ENCODE data around the gene CDC34. TPM values are rescaled to one million over a fixed set of nuclear protein-coding genes. Genes with fewer than 3 reads are reported as not detected.
A peak's percentile ranks its signal among the peaks of the same experiment; 100 is the strongest.

The CDC34 gene
- total RNA-seq, 1 experiment from 2014 or later = 129 TPM

DNA sequence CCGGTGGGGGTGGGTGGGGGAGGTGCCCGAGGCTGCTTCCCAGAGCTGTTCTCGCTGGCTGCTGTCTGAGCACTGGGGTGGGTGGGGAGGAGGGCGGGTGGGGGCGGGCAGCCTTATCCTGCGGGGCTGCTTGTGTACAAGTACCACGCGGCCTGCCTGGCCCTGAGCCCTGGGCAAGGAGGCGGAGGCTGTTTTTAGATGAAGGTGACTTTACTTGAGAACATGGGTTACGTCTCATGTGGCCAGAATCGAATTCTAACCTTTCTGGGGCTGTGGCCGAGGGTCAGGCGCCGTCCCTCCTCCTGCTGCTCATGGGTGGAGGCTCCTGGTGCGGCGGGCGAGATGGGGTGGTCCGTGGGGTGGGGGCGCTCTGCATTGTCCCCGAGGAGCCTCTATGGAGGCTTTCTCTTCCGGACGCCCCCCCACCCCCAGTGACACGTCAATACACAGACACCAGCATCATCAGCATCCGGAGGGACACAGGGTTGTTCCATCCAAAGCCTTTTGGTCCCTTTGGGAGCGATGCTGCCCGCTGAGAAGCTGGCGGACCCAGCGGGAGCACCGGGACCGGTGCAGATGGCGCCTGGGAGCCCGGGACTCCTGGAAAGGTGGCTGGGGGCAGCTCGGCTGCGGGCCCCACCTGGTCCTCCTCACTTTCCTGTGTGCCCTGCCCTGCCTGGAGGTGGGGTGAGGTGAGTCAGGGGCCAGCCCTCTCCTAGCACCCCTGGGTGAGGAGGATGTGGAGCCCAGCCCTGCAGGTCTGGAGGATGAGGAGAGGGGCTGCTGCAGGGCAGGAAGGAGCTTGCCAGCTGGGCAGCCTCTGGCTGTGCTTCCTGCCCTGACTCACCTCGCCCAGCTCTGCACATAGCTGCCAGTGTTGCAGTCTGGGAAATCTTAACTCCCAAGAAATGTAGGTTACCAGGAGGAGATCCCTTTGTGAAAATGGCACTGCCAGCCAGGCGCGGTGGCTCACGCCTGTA is 44.3 kb downstream of the CDC34 start (continued):
- TF ChIP-seq, protein P1, sequence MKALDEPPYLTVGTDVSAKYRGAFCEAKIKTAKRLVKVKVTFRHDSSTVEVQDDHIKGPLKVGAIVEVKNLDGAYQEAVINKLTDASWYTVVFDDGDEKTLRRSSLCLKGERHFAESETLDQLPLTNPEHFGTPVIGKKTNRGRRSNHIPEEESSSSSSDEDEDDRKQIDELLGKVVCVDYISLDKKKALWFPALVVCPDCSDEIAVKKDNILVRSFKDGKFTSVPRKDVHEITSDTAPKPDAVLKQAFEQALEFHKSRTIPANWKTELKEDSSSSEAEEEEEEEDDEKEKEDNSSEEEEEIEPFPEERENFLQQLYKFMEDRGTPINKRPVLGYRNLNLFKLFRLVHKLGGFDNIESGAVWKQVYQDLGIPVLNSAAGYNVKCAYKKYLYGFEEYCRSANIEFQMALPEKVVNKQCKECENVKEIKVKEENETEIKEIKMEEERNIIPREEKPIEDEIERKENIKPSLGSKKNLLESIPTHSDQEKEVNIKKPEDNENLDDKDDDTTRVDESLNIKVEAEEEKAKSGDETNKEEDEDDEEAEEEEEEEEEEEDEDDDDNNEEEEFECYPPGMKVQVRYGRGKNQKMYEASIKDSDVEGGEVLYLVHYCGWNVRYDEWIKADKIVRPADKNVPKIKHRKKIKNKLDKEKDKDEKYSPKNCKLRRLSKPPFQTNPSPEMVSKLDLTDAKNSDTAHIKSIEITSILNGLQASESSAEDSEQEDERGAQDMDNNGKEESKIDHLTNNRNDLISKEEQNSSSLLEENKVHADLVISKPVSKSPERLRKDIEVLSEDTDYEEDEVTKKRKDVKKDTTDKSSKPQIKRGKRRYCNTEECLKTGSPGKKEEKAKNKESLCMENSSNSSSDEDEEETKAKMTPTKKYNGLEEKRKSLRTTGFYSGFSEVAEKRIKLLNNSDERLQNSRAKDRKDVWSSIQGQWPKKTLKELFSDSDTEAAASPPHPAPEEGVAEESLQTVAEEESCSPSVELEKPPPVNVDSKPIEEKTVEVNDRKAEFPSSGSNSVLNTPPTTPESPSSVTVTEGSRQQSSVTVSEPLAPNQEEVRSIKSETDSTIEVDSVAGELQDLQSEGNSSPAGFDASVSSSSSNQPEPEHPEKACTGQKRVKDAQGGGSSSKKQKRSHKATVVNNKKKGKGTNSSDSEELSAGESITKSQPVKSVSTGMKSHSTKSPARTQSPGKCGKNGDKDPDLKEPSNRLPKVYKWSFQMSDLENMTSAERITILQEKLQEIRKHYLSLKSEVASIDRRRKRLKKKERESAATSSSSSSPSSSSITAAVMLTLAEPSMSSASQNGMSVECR (CRISPR knock-in tag; IDR thresholded peaks at IDR 0.05; ENCODE audit: borderline replicate concordance) = no peak
- TF ChIP-seq, protein P2, sequence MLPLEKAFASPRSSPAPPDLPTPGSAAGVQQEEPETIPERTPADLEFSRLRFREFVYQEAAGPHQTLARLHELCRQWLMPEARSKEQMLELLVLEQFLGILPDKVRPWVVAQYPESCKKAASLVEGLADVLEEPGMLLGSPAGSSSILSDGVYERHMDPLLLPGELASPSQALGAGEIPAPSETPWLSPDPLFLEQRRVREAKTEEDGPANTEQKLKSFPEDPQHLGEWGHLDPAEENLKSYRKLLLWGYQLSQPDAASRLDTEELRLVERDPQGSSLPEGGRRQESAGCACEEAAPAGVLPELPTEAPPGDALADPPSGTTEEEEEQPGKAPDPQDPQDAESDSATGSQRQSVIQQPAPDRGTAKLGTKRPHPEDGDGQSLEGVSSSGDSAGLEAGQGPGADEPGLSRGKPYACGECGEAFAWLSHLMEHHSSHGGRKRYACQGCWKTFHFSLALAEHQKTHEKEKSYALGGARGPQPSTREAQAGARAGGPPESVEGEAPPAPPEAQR (CRISPR knock-in tag; IDR thresholded peaks at IDR 0.05) = no peak
- TF ChIP-seq, protein P3, sequence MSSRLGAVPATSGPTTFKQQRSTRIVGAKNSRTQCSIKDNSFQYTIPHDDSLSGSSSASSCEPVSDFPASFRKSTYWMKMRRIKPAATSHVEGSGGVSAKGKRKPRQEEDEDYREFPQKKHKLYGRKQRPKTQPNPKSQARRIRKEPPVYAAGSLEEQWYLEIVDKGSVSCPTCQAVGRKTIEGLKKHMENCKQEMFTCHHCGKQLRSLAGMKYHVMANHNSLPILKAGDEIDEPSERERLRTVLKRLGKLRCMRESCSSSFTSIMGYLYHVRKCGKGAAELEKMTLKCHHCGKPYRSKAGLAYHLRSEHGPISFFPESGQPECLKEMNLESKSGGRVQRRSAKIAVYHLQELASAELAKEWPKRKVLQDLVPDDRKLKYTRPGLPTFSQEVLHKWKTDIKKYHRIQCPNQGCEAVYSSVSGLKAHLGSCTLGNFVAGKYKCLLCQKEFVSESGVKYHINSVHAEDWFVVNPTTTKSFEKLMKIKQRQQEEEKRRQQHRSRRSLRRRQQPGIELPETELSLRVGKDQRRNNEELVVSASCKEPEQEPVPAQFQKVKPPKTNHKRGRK (CRISPR knock-in tag; IDR thresholded peaks at IDR 0.05; ENCODE audit: borderline replicate concordance) = no peak
- TF ChIP-seq JAZF1 (CRISPR knock-in tag; IDR thresholded peaks at IDR 0.05) = no peak
- TF ChIP-seq MYBL2 (CRISPR knock-in tag; IDR thresholded peaks at IDR 0.05) = no peak
- TF ChIP-seq, protein P4, sequence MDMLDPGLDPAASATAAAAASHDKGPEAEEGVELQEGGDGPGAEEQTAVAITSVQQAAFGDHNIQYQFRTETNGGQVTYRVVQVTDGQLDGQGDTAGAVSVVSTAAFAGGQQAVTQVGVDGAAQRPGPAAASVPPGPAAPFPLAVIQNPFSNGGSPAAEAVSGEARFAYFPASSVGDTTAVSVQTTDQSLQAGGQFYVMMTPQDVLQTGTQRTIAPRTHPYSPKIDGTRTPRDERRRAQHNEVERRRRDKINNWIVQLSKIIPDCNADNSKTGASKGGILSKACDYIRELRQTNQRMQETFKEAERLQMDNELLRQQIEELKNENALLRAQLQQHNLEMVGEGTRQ (CRISPR knock-in tag; IDR thresholded peaks at IDR 0.05) = no peak

DNA sequence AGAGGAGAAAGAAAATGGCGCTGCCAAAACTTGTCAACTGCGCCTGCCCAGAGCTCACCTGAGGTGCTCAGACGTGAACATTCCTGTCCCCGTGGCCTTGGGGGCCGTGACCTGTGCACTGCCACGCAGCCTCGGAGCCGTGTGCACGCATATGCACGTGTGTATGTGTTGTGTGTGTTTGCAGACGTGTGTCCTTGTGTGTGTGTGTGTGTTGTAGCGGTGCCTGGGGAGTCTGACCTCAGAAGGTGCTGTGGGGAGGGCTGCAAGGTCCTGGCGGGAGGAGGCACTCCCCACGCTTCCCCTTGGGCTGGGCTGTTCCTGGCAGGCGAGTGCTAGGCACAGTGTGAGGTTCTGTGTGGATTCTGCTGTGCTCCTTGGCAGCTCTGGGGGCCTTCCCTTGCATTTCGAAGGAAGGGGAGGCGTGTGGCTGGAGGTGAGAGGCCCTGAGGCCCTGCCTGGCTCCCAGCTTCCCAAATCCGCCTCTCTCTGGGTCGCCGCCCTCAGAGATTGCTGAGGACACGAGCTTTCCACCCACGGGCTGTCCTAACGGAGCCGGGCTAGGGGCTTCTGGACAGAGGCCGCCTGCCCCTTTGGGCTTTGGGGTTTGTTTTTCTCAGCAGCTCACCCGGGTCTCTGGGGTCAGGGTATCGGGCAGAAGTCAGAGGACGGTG is 45.3 kb downstream of the CDC34 start:
- no peak for DNase-seq (ENCODE audit: low spot score)
- ATAC-seq = no peak
- ChIA-PET CTCF (interaction anchor here (0.5 to 3.0 kb wide), 6 partner anchors 8 to 70 kb away, joined by 3 to 32 read pairs (median 4); no protein-coding TSS in a partner anchor), POLR2A (no interaction called here)
- peaks cover 21% of the 10 kb centered on the region for H3K4me1 Mint-ChIP-seq
- no peak for TF ChIP-seq ZNF263 (CRISPR knock-in tag; IDR thresholded peaks at IDR 0.05; ENCODE audit: low read depth)
- no peak for TF ChIP-seq GRHL2 (CRISPR knock-in tag; IDR thresholded peaks at IDR 0.05; ENCODE audit: insufficient replicate concordance, severe bottlenecking)
- no peak for TF ChIP-seq ZNF219 (CRISPR knock-in tag; IDR thresholded peaks at IDR 0.05; ENCODE audit: borderline replicate concordance)
- no peak for TF ChIP-seq ZNF317 (CRISPR knock-in tag; IDR thresholded peaks at IDR 0.05; ENCODE audit: borderline replicate concordance, low read depth)
- TF ChIP-seq, protein P5, sequence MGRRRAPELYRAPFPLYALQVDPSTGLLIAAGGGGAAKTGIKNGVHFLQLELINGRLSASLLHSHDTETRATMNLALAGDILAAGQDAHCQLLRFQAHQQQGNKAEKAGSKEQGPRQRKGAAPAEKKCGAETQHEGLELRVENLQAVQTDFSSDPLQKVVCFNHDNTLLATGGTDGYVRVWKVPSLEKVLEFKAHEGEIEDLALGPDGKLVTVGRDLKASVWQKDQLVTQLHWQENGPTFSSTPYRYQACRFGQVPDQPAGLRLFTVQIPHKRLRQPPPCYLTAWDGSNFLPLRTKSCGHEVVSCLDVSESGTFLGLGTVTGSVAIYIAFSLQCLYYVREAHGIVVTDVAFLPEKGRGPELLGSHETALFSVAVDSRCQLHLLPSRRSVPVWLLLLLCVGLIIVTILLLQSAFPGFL (CRISPR knock-in tag; IDR thresholded peaks at IDR 0.05; ENCODE audit: borderline replicate concordance) = no peak
- TF ChIP-seq FOXP1 (CRISPR knock-in tag; IDR thresholded peaks at IDR 0.05; ENCODE audit: borderline replicate concordance) = no peak
- TF ChIP-seq, protein P6, sequence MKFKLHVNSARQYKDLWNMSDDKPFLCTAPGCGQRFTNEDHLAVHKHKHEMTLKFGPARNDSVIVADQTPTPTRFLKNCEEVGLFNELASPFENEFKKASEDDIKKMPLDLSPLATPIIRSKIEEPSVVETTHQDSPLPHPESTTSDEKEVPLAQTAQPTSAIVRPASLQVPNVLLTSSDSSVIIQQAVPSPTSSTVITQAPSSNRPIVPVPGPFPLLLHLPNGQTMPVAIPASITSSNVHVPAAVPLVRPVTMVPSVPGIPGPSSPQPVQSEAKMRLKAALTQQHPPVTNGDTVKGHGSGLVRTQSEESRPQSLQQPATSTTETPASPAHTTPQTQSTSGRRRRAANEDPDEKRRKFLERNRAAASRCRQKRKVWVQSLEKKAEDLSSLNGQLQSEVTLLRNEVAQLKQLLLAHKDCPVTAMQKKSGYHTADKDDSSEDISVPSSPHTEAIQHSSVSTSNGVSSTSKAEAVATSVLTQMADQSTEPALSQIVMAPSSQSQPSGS (CRISPR knock-in tag; IDR thresholded peaks at IDR 0.05; ENCODE audit: borderline replicate concordance, low read depth) = no peak
- no peak for TF ChIP-seq PRRX2 (CRISPR knock-in tag; IDR thresholded peaks at IDR 0.05)
- no peak overlapping the region for H3K4me3 Mint-ChIP-seq
- H3K27ac Mint-ChIP-seq = peak overlapping the region; percentile 82
- H3K27me3 Mint-ChIP-seq (ENCODE audit: low read depth) = peaks cover 2% of the 10 kb centered on the region; the same call in 1 of the 2 replicates
- no peaks in the 10 kb centered on the region for H3K9me3 Mint-ChIP-seq
- H3K36me3 Mint-ChIP-seq = no peaks in the 10 kb centered on the region
